B cell (primary cell): ENCODE data around the gene ITPRIPL2. TPM values are rescaled to one million over a fixed set of nuclear protein-coding genes. Genes with fewer than 3 reads are reported as not detected.

Experiments used
- ATAC-seq: fragments of 200-7000 bp; cut with Tn5 transposase; one replicate; pipeline ENCODE4 v1.10.0; 2021; ENCODE audit warnings: low read depth, mild to moderate bottlenecking, moderate number of reproducible peaks, moderate library complexity
- CTCF ChIA-PET: fragments of 350-600 bp; sonication (Branson Sonifier 250); formaldehyde crosslinking; loops from one replicate; lab custom pipeline; 2021; ENCODE audit warnings: antibody characterized with exemption, inconsistent platforms; lab: Charles Lee
- POLR2A ChIA-PET: fragments of 350-600 bp; sonication (Branson Sonifier 250); formaldehyde crosslinking; loops from one replicate; lab custom pipeline; 2021; ENCODE audit warnings: antibody characterized with exemption; lab: Charles Lee
- DNase-seq: peaks from one replicate; pipeline ENCODE4 v3.0.0; 2013
- H2AFZ ChIP-seq: 2 replicates; pipeline ENCODE4 v1.6.1; 2012; ENCODE audit warnings: mild to moderate bottlenecking, low read depth, low read length; ENCODE audit not compliant: insufficient read depth, poor library complexity, severe bottlenecking
- H3K27ac ChIP-seq, 2 donors: 1 replicate in 1 of 2; 2 replicates in 1 of 2; pipeline ENCODE4 v1.5.1; 2012 to 2013; ENCODE audit warnings: low read length in 2 of 2, mild to moderate bottlenecking in 2 of 2, moderate library complexity in 1 of 2
- H3K27me3 ChIP-seq, 4 experiments: fragments of 200-600 bp in 1 of 4; sonication (generic) in 1 of 4; replicated peaks in 1 of 4; 1 replicate in 2 of 4; 2 replicates in 2 of 4; pipeline versions ENCODE4 v1.6.1 to v1.7.0; 2013 to 2016; ENCODE audit warnings: low read length in 3 of 4, mild to moderate bottlenecking in 2 of 4, mixed read lengths in 1 of 4, moderate library complexity in 1 of 4; ENCODE audit not compliant: insufficient read depth in 4 of 4, control insufficient read depth in 3 of 4; ENCODE audit errors: control extremely low read depth in 1 of 4
- H3K36me3 ChIP-seq, 2 experiments: replicated peaks in 1 of 2; 1 replicate in 1 of 2; 2 replicates in 1 of 2; pipeline versions ENCODE4 v1.6.1 to v1.7.1; 2013; ENCODE audit warnings: low read length in 1 of 2; ENCODE audit not compliant: insufficient read depth in 2 of 2, control insufficient read depth in 1 of 2; ENCODE audit errors: control extremely low read depth in 1 of 2, extremely low read depth in 1 of 2
- H3K4me1 ChIP-seq, 2 donors: fragments of 200-600 bp in 1 of 2; sonication (generic) in 1 of 2; 1 replicate in 1 of 2; 2 replicates in 1 of 2; pipeline versions ENCODE4 v1.5.1 to v1.6.1; 2013 to 2017; ENCODE audit warnings: low read length in 2 of 2; ENCODE audit not compliant: control insufficient read depth in 2 of 2, insufficient read depth in 2 of 2
- H3K4me2 ChIP-seq: replicated peaks from 2 replicates; pipeline ENCODE3; 2012; ENCODE audit warnings: mild to moderate bottlenecking, low read depth, low read length; ENCODE audit not compliant: poor library complexity, severe bottlenecking
- H3K4me3 ChIP-seq, 5 experiments: fragments of 200-600 bp in 1 of 5; sonication (generic) in 1 of 5; 1 replicate in 3 of 5; 2 replicates in 2 of 5; pipeline versions ENCODE4 v1.5.1 to v1.7.0; 2011 to 2016; ENCODE audit warnings: low read length in 4 of 5, mild to moderate bottlenecking in 4 of 5, low read depth in 2 of 5, control low read depth in 1 of 5, moderate library complexity in 1 of 5; ENCODE audit not compliant: insufficient read depth in 1 of 5; ENCODE audit errors: control extremely low read depth in 1 of 5, extremely low read depth in 1 of 5
- H3K79me2 ChIP-seq: fragments of 200-600 bp; sonication (generic); one replicate; pipeline ENCODE4 v1.6.0; 2016; ENCODE audit warnings: low read length; ENCODE audit not compliant: control insufficient read depth, insufficient read depth
- H3K9ac ChIP-seq: fragments of 200-600 bp; sonication (generic); 2 replicates; pipeline ENCODE4 v1.6.1; 2017; ENCODE audit warnings: mild to moderate bottlenecking, low read length, moderate library complexity
- H3K9me3 ChIP-seq, 3 donors: one replicate each; pipeline versions ENCODE4 v1.6.1 to v1.7.1; 2013; ENCODE audit warnings: low read length in 2 of 3; ENCODE audit not compliant: control insufficient read depth in 2 of 3, insufficient read depth in 1 of 3; ENCODE audit errors: control extremely low read depth in 1 of 3
- H4K20me1 ChIP-seq: 2 replicates; pipeline ENCODE4 v1.6.0; 2012; ENCODE audit warnings: mild to moderate bottlenecking, low read length; ENCODE audit not compliant: insufficient read depth, control insufficient read depth, poor library complexity, severe bottlenecking
- H3K27ac Mint-ChIP-seq: one replicate; pipeline ENCODE4 v1.8.0; 2021; ENCODE audit warnings: mixed read lengths
- H3K27me3 Mint-ChIP-seq: one replicate; pipeline ENCODE4 v1.8.0; 2021; ENCODE audit warnings: mixed read lengths
- H3K4me1 Mint-ChIP-seq: one replicate; pipeline ENCODE4 v1.8.0; 2021; ENCODE audit warnings: mixed read lengths
- H3K4me3 Mint-ChIP-seq: one replicate; pipeline ENCODE4 v1.8.0; 2021; ENCODE audit warnings: mixed read lengths
- H3K9me3 Mint-ChIP-seq: one replicate; pipeline ENCODE4 v1.8.0; 2022; ENCODE audit warnings: mixed read lengths; ENCODE audit not compliant: insufficient read depth
- EZH2 ChIP-seq: IDR thresholded peaks from 2 replicates; pipeline ENCODE4 v1.6.1; 2012; ENCODE audit warnings: borderline replicate concordance, low read depth, mild to moderate bottlenecking, moderate library complexity, low read length; ENCODE audit not compliant: insufficient read depth, poor library complexity, severe bottlenecking
- WGBS: methylation state at CpG from one replicate; pipeline ENCODE4 v1.1.5; 2013; ENCODE audit warnings: missing lambda C conversion rate; ENCODE audit not compliant: insufficient coverage; 5-methylcytosine and 5-hydroxymethylcytosine counted together
- intact Hi-C: fragments of 100-400 bp; cut with micrococcal nuclease; formaldehyde crosslinking; loops from one replicate; pipeline ENCODE4 v1.10.0; 2022
- polyA plus RNA-seq: library from polyadenylated mRNA; depleted of rRNA; stranded (reverse); fragments of >200 nt; gene quantifications from 2 replicates; pipeline ENCODE4 v1.2.3, GENCODE V29; 2012
- total RNA-seq, 2 donors: library from RNA; stranded (reverse); fragments of 120-200 nt in 1 of 2; gene quantifications; 1 replicate in 1 of 2; 2 replicates in 1 of 2; pipeline versions ENCODE4 v1.2.3 to v1.2.4, GENCODE V29; 2013 to 2022
- TF ChIP-seq, protein P1 (sequence below): fragments of 200-600 bp; IDR thresholded peaks from one replicate; pipeline ENCODE4 v1.8.0; 2022; ENCODE audit warnings: antibody characterized with exemption, mild to moderate bottlenecking

Gene ITPRIPL2
- total and polyA plus RNA-seq, 2 donors (not counting 1 experiment from before 2014, with no cell fraction given) = 1.1 to 15.4 TPM

DNA sequence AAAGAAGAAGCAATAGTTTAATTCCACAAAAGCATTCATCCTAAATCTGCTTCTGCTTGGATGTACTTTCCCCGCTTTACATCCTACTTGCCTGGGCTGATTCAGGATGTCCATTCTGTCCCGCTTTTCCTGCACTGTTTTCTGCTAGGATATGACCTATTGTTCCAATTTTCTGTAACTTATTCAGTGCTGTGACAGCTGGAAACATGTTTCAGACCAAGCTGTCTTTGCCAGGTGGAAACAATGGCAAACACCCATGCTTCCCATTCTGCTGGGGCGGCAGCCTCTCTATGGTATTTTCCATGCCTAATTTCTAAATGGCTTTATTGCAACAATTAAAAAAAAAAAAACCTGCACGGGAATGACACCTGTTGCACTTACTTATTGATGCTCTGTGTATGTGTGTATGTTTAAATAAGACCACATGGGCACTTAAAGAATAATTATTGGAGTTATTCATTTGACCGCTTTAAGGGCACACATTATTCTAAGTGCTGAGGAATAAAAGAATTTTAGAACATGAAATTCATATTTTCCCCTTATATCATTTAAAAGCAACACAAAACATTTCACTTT is 25.3 kb upstream of the ITPRIPL2 start:
- peaks cover 5% of the 10 kb centered on the region for H3K9me3 Mint-ChIP-seq

GRCh38 chr16:19089410-19089955 is 24.3 kb upstream of the ITPRIPL2 start:
- ChIA-PET POLR2A (no interaction called here), CTCF (interaction anchor here (0.7 to 7.5 kb wide), 5 partner anchors 25 to 415 kb away, joined by 4 to 122 read pairs (median 4); partner anchors contain the start of gene ITPRIPL2)
- Histone ChIP-seq H3K9ac (no peak overlapping the region), H3K4me3 (no peak overlapping the region), H2AFZ (no peak overlapping the region), H3K4me1 (peaks cover 7 to 10% of the 10 kb centered on the region in 2 donors), H3K4me2 (no peak overlapping the region), H4K20me1 (no peaks in the 10 kb centered on the region), H3K9me3 (peaks cover 0 to 3% (median 1%) of the 10 kb centered on the region in 3 donors), H3K27ac (no peak overlapping the region), H3K27me3 (peaks cover 0 to 13% (median 8%) of the 10 kb centered on the region in 4 experiments), H3K36me3 (no peaks in the 10 kb centered on the region), H3K79me2 (no peaks in the 10 kb centered on the region)
- no peak overlapping the region for H3K27ac Mint-ChIP-seq
- no peak for DNase-seq
- no peak overlapping the region for H3K4me3 Mint-ChIP-seq
- H3K9me3 Mint-ChIP-seq = peaks cover 5% of the 10 kb centered on the region
- WGBS = 85% methylated on average over 2 of the region's 3 CpGs
- no peak for ATAC-seq
- peaks cover 4% of the 10 kb centered on the region for H3K27me3 Mint-ChIP-seq
- intact Hi-C loops = no loop called here
- TF ChIP-seq EZH2 = no peak
- TF ChIP-seq, protein P1, sequence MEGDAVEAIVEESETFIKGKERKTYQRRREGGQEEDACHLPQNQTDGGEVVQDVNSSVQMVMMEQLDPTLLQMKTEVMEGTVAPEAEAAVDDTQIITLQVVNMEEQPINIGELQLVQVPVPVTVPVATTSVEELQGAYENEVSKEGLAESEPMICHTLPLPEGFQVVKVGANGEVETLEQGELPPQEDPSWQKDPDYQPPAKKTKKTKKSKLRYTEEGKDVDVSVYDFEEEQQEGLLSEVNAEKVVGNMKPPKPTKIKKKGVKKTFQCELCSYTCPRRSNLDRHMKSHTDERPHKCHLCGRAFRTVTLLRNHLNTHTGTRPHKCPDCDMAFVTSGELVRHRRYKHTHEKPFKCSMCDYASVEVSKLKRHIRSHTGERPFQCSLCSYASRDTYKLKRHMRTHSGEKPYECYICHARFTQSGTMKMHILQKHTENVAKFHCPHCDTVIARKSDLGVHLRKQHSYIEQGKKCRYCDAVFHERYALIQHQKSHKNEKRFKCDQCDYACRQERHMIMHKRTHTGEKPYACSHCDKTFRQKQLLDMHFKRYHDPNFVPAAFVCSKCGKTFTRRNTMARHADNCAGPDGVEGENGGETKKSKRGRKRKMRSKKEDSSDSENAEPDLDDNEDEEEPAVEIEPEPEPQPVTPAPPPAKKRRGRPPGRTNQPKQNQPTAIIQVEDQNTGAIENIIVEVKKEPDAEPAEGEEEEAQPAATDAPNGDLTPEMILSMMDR = no peak
- H3K4me1 Mint-ChIP-seq = peaks cover 5% of the 10 kb centered on the region

More for the DNA sequence above, 25.3 kb upstream of the ITPRIPL2 start:
- no peak overlapping the region for H3K9ac ChIP-seq
- no peak overlapping the region for H3K4me2 ChIP-seq
- peaks cover 4% of the 10 kb centered on the region for H3K27me3 Mint-ChIP-seq
- TF ChIP-seq, protein P1 = no peak
- TF ChIP-seq EZH2 = no peak
- no peak for DNase-seq
- intact Hi-C loops = no loop called here
- no peak overlapping the region for H2AFZ ChIP-seq
- peaks cover 0 to 13% (median 8%) of the 10 kb centered on the region in 4 experiments for H3K27me3 ChIP-seq
- H3K4me1 ChIP-seq = peaks cover 7 to 10% of the 10 kb centered on the region in 2 donors
- peaks cover 0 to 3% (median 1%) of the 10 kb centered on the region in 3 donors for H3K9me3 ChIP-seq
- H3K79me2 ChIP-seq = no peaks in the 10 kb centered on the region
- H3K4me3 Mint-ChIP-seq = no peak overlapping the region
- no peak overlapping the region for H3K27ac Mint-ChIP-seq
- H3K4me3 ChIP-seq = no peak overlapping the region
- ChIA-PET POLR2A (no interaction called here), CTCF (interaction anchor here (0.7 to 7.5 kb wide), 7 partner anchors 24 to 415 kb away, joined by 3 to 122 read pairs (median 4); partner anchors contain the start of gene ITPRIPL2)
- H3K27ac ChIP-seq = no peak overlapping the region
- 100% methylated on average over 2 of the region's 5 CpGs for WGBS
- H4K20me1 ChIP-seq = no peaks in the 10 kb centered on the region
- no peak for ATAC-seq
- no peaks in the 10 kb centered on the region for H3K36me3 ChIP-seq
- peaks cover 5% of the 10 kb centered on the region for H3K4me1 Mint-ChIP-seq
